ENCODE measurements around the gene PNRC2. TPM values are rescaled to one million over a fixed set of nuclear protein-coding genes. Genes with fewer than 3 reads are reported as not detected.
A peak's percentile ranks its signal among the peaks of the same experiment; 100 is the strongest.
"Not testable (repeated sequence)": the region's sequence is repeated elsewhere in the genome, so short reads cannot be mapped to it uniquely, and the experiment has no call there.

The PNRC2 gene
- total RNA-seq, 1 donor from 2014 or later = 134 TPM

DNA sequence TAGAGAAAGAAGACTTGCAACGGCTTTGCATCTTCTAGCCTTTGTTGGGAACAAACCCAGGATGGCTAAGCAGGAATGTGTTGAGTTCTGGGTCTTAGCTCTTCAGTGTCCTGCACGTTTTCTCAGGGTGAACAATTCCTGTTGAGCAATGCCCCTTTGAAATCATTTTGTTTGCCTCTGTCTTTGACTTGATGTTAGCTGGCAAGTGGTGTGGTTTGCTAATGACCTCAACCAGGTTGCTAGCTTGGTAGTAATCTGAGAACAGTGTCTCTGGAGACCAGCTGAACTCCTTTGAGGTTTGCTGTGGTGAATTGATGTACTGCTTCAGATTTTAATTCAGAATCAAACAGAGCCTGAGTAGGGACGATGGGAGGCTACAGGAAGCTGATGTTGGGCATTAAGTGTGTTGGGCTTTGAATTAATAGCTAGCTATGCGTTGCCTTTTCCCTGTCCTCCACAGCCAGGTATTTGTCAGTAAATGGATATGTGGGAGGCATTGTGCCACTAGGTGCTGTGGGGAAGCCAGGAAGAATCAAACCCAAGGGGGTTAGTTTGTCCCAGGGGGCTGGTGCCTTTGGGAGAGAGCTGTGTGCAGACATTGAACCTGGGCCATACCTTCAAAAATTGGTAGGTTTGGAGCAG, 43.8 kb downstream of the PNRC2 start:
- Mint-ChIP-seq H3K4me3 (no peak overlapping the region), H3K27ac (no peak overlapping the region), H3K9me3 (peaks cover 4% of the 10 kb centered on the region), H3K36me3 (no peaks in the 10 kb centered on the region), H3K27me3 (ENCODE audit: low read depth) (no peaks in the 10 kb centered on the region), H3K4me1 (peaks cover 16% of the 10 kb centered on the region)
- TF ChIP-seq, protein P1, sequence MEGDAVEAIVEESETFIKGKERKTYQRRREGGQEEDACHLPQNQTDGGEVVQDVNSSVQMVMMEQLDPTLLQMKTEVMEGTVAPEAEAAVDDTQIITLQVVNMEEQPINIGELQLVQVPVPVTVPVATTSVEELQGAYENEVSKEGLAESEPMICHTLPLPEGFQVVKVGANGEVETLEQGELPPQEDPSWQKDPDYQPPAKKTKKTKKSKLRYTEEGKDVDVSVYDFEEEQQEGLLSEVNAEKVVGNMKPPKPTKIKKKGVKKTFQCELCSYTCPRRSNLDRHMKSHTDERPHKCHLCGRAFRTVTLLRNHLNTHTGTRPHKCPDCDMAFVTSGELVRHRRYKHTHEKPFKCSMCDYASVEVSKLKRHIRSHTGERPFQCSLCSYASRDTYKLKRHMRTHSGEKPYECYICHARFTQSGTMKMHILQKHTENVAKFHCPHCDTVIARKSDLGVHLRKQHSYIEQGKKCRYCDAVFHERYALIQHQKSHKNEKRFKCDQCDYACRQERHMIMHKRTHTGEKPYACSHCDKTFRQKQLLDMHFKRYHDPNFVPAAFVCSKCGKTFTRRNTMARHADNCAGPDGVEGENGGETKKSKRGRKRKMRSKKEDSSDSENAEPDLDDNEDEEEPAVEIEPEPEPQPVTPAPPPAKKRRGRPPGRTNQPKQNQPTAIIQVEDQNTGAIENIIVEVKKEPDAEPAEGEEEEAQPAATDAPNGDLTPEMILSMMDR (IDR thresholded peaks at IDR 0.05; ENCODE audit: unreplicated experiment) = no peak
- no peak for DNase-seq (ENCODE audit: low spot score in 2 of 2, unreplicated experiment in 2 of 2)

- Mint-ChIP-seq H3K27me3 (ENCODE audit: low read depth) (no peaks in the 10 kb centered on the region), H3K36me3 (no peaks in the 10 kb centered on the region), H3K4me3 (no peak overlapping the region), H3K27ac (no peak overlapping the region), H3K9me3 (peaks cover 4% of the 10 kb centered on the region), H3K4me1 (peaks cover 22% of the 10 kb centered on the region)
- no peak for DNase-seq (ENCODE audit: low spot score in 2 of 2, unreplicated experiment in 2 of 2)
- TF ChIP-seq, protein P1 (IDR thresholded peaks at IDR 0.05; ENCODE audit: unreplicated experiment) = no peak
These were observed 44.5 kb downstream of the PNRC2 start for GRCh38 chr1:24004132-24004531.

- Mint-ChIP-seq H3K27me3 (ENCODE audit: low read depth) (no peaks in the 10 kb centered on the region), H3K27ac (no peak overlapping the region), H3K4me3 (no peak overlapping the region), H3K4me1 (peaks cover 33% of the 10 kb centered on the region), H3K9me3 (peaks cover 4% of the 10 kb centered on the region), H3K36me3 (no peaks in the 10 kb centered on the region)
- TF ChIP-seq, protein P1 (IDR thresholded peaks at IDR 0.05; ENCODE audit: unreplicated experiment) = no peak
- no peak for DNase-seq (ENCODE audit: low spot score in 2 of 2, unreplicated experiment in 2 of 2)
These were observed 45.5 kb downstream of the PNRC2 start for GRCh38 chr1:24005163-24005562.

DNA sequence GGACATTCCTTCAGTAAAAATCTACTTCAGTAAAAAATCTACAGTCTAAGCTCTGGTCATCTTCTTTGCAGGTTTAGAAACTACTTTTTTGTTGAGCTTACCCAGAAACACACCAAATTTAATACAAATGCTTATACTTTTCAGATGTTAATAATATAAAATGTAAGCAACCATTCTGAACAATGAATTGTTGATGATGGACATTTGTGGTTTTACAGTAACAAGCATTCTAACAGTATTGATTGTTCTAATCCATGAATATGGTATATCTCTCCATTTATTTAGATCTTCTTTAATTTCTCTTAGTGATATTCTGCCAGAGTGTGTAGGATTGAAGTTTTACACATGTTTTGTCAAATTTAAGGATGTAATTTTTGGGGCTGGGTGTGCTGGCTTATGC, 47.5 kb downstream of the PNRC2 start:
- Mint-ChIP-seq H3K9me3 (peaks cover 4% of the 10 kb centered on the region), H3K36me3 (no peaks in the 10 kb centered on the region), H3K27ac (no peak overlapping the region), H3K27me3 (ENCODE audit: low read depth) (no peaks in the 10 kb centered on the region), H3K4me3 (no peak overlapping the region), H3K4me1 (peaks cover 48% of the 10 kb centered on the region)
- TF ChIP-seq, protein P1 (IDR thresholded peaks at IDR 0.05; ENCODE audit: unreplicated experiment) = no peak
- DNase-seq (ENCODE audit: low spot score in 2 of 2, unreplicated experiment in 2 of 2) = no peak

GRCh38 chr1:24008574-24009184, 49.1 kb downstream of the PNRC2 start:
- Mint-ChIP-seq H3K4me3 (peak overlapping the region; percentile 24), H3K4me1 (peaks cover 42% of the 10 kb centered on the region), H3K27ac (peak overlapping the region; percentile 96)
- not testable (repeated sequence) for H3K27me3 Mint-ChIP-seq (ENCODE audit: low read depth); DNase-seq (ENCODE audit: low spot score in 2 of 2, unreplicated experiment in 2 of 2); H3K36me3 Mint-ChIP-seq; H3K9me3 Mint-ChIP-seq

DNA sequence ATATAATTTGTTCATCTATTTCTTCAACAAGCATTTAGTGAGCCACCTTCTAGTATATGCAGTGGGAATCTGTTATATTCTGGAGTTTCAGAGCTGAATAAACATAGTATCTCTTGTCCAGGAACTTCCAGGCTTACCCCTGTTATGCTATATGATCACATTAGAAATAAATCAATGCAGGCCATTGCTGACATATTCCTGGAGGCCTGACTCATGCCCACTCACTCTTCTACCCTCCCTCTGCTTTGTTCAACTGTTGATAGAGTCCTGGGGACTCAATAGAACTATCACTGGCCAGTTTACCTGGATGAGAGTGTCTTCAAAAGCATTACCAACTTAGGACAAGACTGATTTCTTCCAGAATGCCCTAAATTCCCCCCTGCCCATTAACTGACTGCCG, 49.8 kb downstream of the PNRC2 start:
- H3K4me1 Mint-ChIP-seq = peaks cover 46% of the 10 kb centered on the region
- H3K27me3 Mint-ChIP-seq (ENCODE audit: low read depth) = no peaks in the 10 kb centered on the region
- H3K27ac Mint-ChIP-seq = peak overlapping the region; percentile 96

More for the DNA sequence above, 49.8 kb downstream of the PNRC2 start:
- Mint-ChIP-seq H3K36me3 (no peaks in the 10 kb centered on the region), H3K4me3 (no peak overlapping the region), H3K9me3 (peaks cover 4% of the 10 kb centered on the region)
- DNase-seq (ENCODE audit: low spot score in 2 of 2, unreplicated experiment in 2 of 2) = no peak
- TF ChIP-seq, protein P1 (IDR thresholded peaks at IDR 0.05; ENCODE audit: unreplicated experiment) = no peak

All from mesothelial cell of epicardium (in vitro differentiated cells).